Measurements from ENCODE around the gene TTC39C. TPM values are rescaled to one million over a fixed set of nuclear protein-coding genes. Genes with fewer than 3 reads are reported as not detected.

TTC39C gene
- total RNA-seq, 3 donors from 2014 or later, result 49.8 to 59.0 (median 53.0) TPM

- no peaks in the 10 kb centered on the region for H3K27me3 ChIP-seq
- intact Hi-C loops (cut with DNase I; ENCODE audit: low total_unique reads), result no loop called here
- DNase-seq (ENCODE audit: low spot score in 2 of 2), result no peak
- TF ChIP-seq POLR2A (IDR thresholded peaks at IDR 0.05) (no peak), CTCF (IDR thresholded peaks at IDR 0.05) (no peak), POLR2AphosphoS5 (IDR thresholded peaks at IDR 0.05) (no peak)
- H3K27ac ChIP-seq, result no peak overlapping the region
- no peaks in the 10 kb centered on the region for H3K36me3 ChIP-seq
- no peaks in the 10 kb centered on the region for H3K9me3 ChIP-seq
- H3K4me1 ChIP-seq, result no peaks in the 10 kb centered on the region
- H3K4me3 ChIP-seq, result no peak overlapping the region
Measured at GRCh38 chr18:24043403-24043802, 28.8 kb downstream of the TTC39C start.

GRCh38 chr18:24048261-24048660, 33.7 kb downstream of the TTC39C start:
- no peak overlapping the region for H3K4me3 ChIP-seq
- TF ChIP-seq POLR2AphosphoS5 (IDR thresholded peaks at IDR 0.05), result no peak
- intact Hi-C loops (cut with DNase I; ENCODE audit: low total_unique reads), result no loop called here
- no peaks in the 10 kb centered on the region for H3K36me3 ChIP-seq
- DNase-seq (ENCODE audit: low spot score in 2 of 2), result no peak
- H3K27ac ChIP-seq, result no peak overlapping the region
- no peaks in the 10 kb centered on the region for H3K9me3 ChIP-seq
- no peaks in the 10 kb centered on the region for H3K27me3 ChIP-seq
- H3K4me1 ChIP-seq, result no peaks in the 10 kb centered on the region

DNA sequence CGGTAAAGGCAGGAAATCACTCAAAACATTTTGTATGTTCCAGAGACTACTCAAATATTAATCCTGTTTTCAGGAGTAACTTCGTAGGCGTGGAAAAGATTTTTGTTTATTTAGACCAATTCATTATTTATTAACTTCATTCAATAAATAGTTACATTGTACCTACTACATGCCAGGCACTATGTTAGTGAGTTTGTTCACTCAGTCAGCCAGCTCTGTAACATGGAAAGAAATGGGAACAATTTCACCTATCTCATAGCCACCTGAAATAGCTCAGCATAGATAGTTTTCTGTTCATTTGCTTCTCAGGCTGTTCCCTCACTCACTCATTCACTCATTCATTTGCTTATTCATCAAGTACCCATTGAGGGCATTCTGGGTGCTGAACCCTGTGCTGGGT, 34.6 kb downstream of the TTC39C start:
- no peak overlapping the region for H3K4me3 ChIP-seq
- no peaks in the 10 kb centered on the region for H3K36me3 ChIP-seq
- TF ChIP-seq CTCF (IDR thresholded peaks at IDR 0.05) (no peak), POLR2A (IDR thresholded peaks at IDR 0.05) (no peak), POLR2AphosphoS5 (IDR thresholded peaks at IDR 0.05) (no peak)
- H3K9me3 ChIP-seq, result no peaks in the 10 kb centered on the region
- DNase-seq (ENCODE audit: low spot score in 2 of 2), result no peak
- H3K27ac ChIP-seq, result no peak overlapping the region
- no peaks in the 10 kb centered on the region for H3K4me1 ChIP-seq
- intact Hi-C loops (cut with DNase I; ENCODE audit: low total_unique reads), result no loop called here
- no peaks in the 10 kb centered on the region for H3K27me3 ChIP-seq

DNA sequence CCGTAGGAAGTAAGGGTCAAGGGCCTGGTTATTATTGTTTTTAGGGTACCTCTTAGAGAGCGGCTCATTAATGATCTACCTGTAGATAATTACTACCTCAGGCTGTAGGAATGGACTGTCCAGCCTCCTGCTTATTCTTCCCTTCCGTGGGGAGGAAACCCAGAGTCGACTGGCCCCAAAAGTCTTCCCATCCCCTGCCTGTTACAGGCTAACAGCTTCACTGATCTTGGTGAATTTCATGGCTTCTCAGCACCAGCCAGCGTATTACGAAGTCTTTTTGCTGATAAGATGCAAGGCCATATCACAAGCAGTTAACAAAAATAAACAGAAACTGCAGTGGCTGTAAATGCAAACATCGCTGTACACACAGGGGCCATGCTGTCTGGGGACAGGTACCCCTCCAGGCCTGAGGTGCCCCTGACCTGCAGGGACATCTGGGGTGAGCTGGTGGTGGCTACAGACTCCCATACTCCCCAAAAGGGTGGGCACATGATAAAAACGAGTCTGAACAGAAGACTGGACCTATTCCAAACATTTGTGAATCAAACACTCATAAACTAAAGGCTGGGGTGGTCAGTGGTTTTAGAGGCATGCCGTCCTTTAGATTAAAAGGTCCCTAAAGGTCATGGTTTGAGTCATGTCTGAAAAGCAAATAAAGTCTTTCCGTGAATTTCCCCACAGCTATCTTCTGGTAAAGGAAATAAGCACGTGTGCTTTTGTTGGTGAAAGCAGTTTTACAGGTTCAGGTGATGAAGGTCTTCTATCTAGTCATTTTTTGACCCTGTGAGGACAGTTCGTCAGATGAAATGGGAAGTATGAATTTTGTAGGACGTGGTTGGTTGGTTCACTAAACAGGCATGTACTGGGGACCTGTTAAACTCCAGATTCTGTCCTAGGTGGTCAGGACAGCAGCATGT, 36.7 kb downstream of the TTC39C start:
- no peak for DNase-seq (ENCODE audit: low spot score in 2 of 2)
- Histone ChIP-seq H3K27ac (no peak overlapping the region), H3K9me3 (no peaks in the 10 kb centered on the region), H3K4me1 (no peaks in the 10 kb centered on the region), H3K4me3 (no peak overlapping the region), H3K27me3 (no peaks in the 10 kb centered on the region), H3K36me3 (no peaks in the 10 kb centered on the region)
- intact Hi-C loops (cut with DNase I; ENCODE audit: low total_unique reads), result no loop called here
- no peak for TF ChIP-seq POLR2AphosphoS5 (IDR thresholded peaks at IDR 0.05)

DNA sequence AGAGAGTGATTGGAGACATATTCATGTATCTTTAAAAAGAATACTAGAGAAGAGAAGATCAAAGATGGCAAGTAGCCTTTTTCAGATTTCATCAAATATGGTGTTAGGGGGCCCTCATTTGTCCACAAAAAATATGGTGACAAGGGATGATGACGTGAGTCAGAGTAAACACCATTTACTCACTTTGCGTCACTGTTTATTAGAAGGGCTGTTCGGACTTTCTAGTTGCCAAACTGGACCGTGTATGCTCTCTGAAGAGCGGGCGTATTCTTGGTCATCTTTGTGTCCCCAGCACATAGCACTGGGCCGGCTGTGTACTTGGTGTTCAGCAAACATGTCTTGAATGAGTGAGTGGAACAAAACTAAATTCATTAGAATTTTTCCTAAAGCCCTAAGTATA, 37.5 kb downstream of the TTC39C start:
- Histone ChIP-seq H3K4me3 (no peak overlapping the region), H3K27me3 (no peaks in the 10 kb centered on the region), H3K9me3 (no peaks in the 10 kb centered on the region), H3K36me3 (no peaks in the 10 kb centered on the region), H3K27ac (no peak overlapping the region), H3K4me1 (no peaks in the 10 kb centered on the region)
- intact Hi-C loops (cut with DNase I; ENCODE audit: low total_unique reads), result no loop called here
- no peak for DNase-seq (ENCODE audit: low spot score in 2 of 2)
- TF ChIP-seq POLR2AphosphoS5 (IDR thresholded peaks at IDR 0.05) (no peak), POLR2A (IDR thresholded peaks at IDR 0.05) (no peak), CTCF (IDR thresholded peaks at IDR 0.05) (no peak)

GRCh38 chr18:24053211-24053610, 38.7 kb downstream of the TTC39C start:
- no peak for DNase-seq (ENCODE audit: low spot score in 2 of 2)
- intact Hi-C loops (cut with DNase I; ENCODE audit: low total_unique reads), result no loop called here
- Histone ChIP-seq H3K27ac (no peak overlapping the region), H3K4me3 (no peak overlapping the region), H3K9me3 (no peaks in the 10 kb centered on the region), H3K36me3 (no peaks in the 10 kb centered on the region), H3K27me3 (no peaks in the 10 kb centered on the region), H3K4me1 (no peaks in the 10 kb centered on the region)
- TF ChIP-seq POLR2AphosphoS5 (IDR thresholded peaks at IDR 0.05), result no peak
- TF ChIP-seq CTCF (IDR thresholded peaks at IDR 0.05), result no peak
- no peak for TF ChIP-seq POLR2A (IDR thresholded peaks at IDR 0.05)

Measured in breast epithelium (tissue), 4 donors.